Mesenchymal stem cell (in vitro differentiated cells and primary cell): ENCODE results near the gene CTLA4.

Experiments used
- DNase-seq: peaks from one replicate; pipeline ENCODE4 v3.0.0-alpha.2; 2013
- H2AFZ ChIP-seq: one replicate; pipeline ENCODE4 v1.6.1; 2013; ENCODE audit warnings: low read depth, mild to moderate bottlenecking, control low read depth, inconsistent platforms, low read length, moderate library complexity
- H2AK5ac ChIP-seq: 2 replicates; pipeline ENCODE4 v1.6.1; 2013; ENCODE audit warnings: low read length, moderate library complexity, mild to moderate bottlenecking, inconsistent platforms; ENCODE audit not compliant: severe bottlenecking
- H2BK120ac ChIP-seq: one replicate; pipeline ENCODE4 v1.6.1; 2013; ENCODE audit warnings: low read depth, mild to moderate bottlenecking, inconsistent platforms, low read length, moderate library complexity
- H2BK12ac ChIP-seq, 2 experiments: one replicate each; pipeline ENCODE4 v1.6.1; 2013; ENCODE audit warnings: inconsistent platforms in 2 of 2, low read length in 2 of 2, mild to moderate bottlenecking in 2 of 2, moderate library complexity in 2 of 2, control low read depth in 1 of 2
- H2BK15ac ChIP-seq: one replicate; pipeline ENCODE4 v1.6.1; 2013; ENCODE audit warnings: mild to moderate bottlenecking, low read depth, inconsistent platforms; ENCODE audit not compliant: poor library complexity, severe bottlenecking
- H2BK5ac ChIP-seq: 2 replicates; pipeline ENCODE4 v1.6.1; 2013; ENCODE audit warnings: low read depth, mild to moderate bottlenecking, low read length, control low read depth, inconsistent platforms; ENCODE audit not compliant: poor library complexity, severe bottlenecking
- H3K14ac ChIP-seq, 2 experiments: one replicate each; pipeline ENCODE4 v1.6.1; 2013; ENCODE audit warnings: inconsistent platforms in 2 of 2, low read length in 2 of 2, control low read depth in 1 of 2, mild to moderate bottlenecking in 1 of 2, moderate library complexity in 1 of 2
- H3K18ac ChIP-seq, 2 experiments: one replicate each; pipeline ENCODE4 v1.6.1; 2013; ENCODE audit warnings: inconsistent platforms in 2 of 2, low read length in 2 of 2, control low read depth in 1 of 2, low read depth in 1 of 2, mild to moderate bottlenecking in 1 of 2
- H3K23ac ChIP-seq, 2 experiments: one replicate each; pipeline ENCODE4 v1.6.1; 2013; ENCODE audit warnings: inconsistent platforms in 2 of 2, low read length in 2 of 2, mild to moderate bottlenecking in 2 of 2, moderate library complexity in 2 of 2, control low read depth in 1 of 2
- H3K27ac ChIP-seq: 2 replicates; pipeline ENCODE4 v1.5.1; 2013; ENCODE audit warnings: mild to moderate bottlenecking, moderate library complexity, low read length, control low read depth, inconsistent platforms; ENCODE audit not compliant: poor library complexity, severe bottlenecking
- H3K27me3 ChIP-seq, 2 experiments: 2 replicates each; pipeline versions ENCODE4 v1.6.1 to v1.7.0; 2013; ENCODE audit warnings: low read length in 2 of 2, mild to moderate bottlenecking in 2 of 2, moderate library complexity in 2 of 2, control low read depth in 1 of 2, inconsistent platforms in 1 of 2; ENCODE audit not compliant: control insufficient read depth in 1 of 2, insufficient read depth in 1 of 2
- H3K36me3 ChIP-seq, 2 experiments: 2 replicates each; pipeline versions ENCODE4 v1.6.1 to v1.7.0; 2013; ENCODE audit warnings: low read length in 2 of 2, control low read depth in 1 of 2, inconsistent platforms in 1 of 2, low read depth in 1 of 2, mild to moderate bottlenecking in 1 of 2; ENCODE audit not compliant: insufficient read depth in 2 of 2, control insufficient read depth in 1 of 2
- H3K4ac ChIP-seq, 2 experiments: one replicate each; pipeline ENCODE4 v1.6.1; 2013; ENCODE audit warnings: inconsistent platforms in 2 of 2, low read length in 2 of 2, mild to moderate bottlenecking in 2 of 2, moderate library complexity in 2 of 2, control low read depth in 1 of 2, low read depth in 1 of 2
- H3K4me1 ChIP-seq: 2 replicates; pipeline ENCODE4 v1.6.1; 2013; ENCODE audit warnings: low read depth, low read length, control low read depth; ENCODE audit not compliant: control insufficient read depth, insufficient read depth
- H3K4me2 ChIP-seq: 2 replicates; pipeline ENCODE4 v1.6.1; 2013; ENCODE audit warnings: low read length, mild to moderate bottlenecking, inconsistent platforms; ENCODE audit not compliant: poor library complexity, severe bottlenecking
- H3K4me3 ChIP-seq, 2 experiments: 2 replicates each; pipeline versions ENCODE4 v1.5.1 to v1.7.0; 2013; ENCODE audit warnings: low read length in 2 of 2, mild to moderate bottlenecking in 2 of 2, control low read depth in 1 of 2, low read depth in 1 of 2; ENCODE audit not compliant: insufficient read depth in 1 of 2
- H3K79me1 ChIP-seq: replicated peaks from 2 replicates; pipeline ENCODE4 v1.6.1; 2013; ENCODE audit warnings: mild to moderate bottlenecking, control low read depth, low read length, inconsistent platforms; ENCODE audit not compliant: poor library complexity, severe bottlenecking
- H3K9ac ChIP-seq: 2 replicates; pipeline ENCODE4 v1.7.0; 2013; ENCODE audit warnings: mild to moderate bottlenecking, low read length, moderate library complexity
- H3K9me3 ChIP-seq: 2 replicates; pipeline ENCODE4 v1.7.0; 2013; ENCODE audit warnings: mild to moderate bottlenecking, low read length; ENCODE audit not compliant: control insufficient read depth
- H4K8ac ChIP-seq: one replicate; pipeline ENCODE4 v1.6.1; 2013; ENCODE audit warnings: inconsistent platforms, mild to moderate bottlenecking, low read length, moderate library complexity
- H4K91ac ChIP-seq: one replicate; pipeline ENCODE4 v1.6.1; 2013; ENCODE audit warnings: mild to moderate bottlenecking, low read length, inconsistent platforms
- WGBS: methylation state at CpG from one replicate; pipeline ENCODE4 v1.1.7; 2013; ENCODE audit warnings: mixed read lengths; 5-methylcytosine and 5-hydroxymethylcytosine counted together

CTLA4 gene

DNA sequence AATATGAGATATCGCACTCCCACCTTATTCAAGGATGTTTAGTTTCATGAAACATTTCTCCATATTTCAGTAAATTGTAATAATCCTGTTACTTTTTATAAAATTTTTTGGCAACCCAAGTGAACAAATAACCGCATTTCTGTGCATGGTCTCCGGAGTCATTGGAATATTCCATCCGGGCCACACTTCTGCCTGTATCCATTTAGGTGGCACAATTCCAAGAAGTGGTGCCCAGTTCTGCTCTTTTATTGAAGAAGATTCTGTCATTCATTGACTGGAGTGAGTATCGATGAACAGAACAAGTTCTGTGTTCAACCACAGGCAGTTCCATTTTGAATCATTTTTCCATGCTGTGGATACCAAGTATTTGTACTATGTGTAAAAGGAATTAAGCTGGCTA lies 42.4 kb downstream of the CTLA4 start:
- H2BK15ac ChIP-seq: no peak overlapping the region
- H4K91ac ChIP-seq: no peak overlapping the region
- H2BK120ac ChIP-seq: no peak overlapping the region
- H4K8ac ChIP-seq: no peak overlapping the region
- no peak overlapping the region for H3K27ac ChIP-seq
- H2BK12ac ChIP-seq: no peak overlapping the region
- no peak overlapping the region for H3K14ac ChIP-seq
- no peak overlapping the region for H3K18ac ChIP-seq
- H3K4ac ChIP-seq: peak overlapping the region in 1 of 2 experiments; percentile 50
- H2AK5ac ChIP-seq: no peak overlapping the region
- DNase-seq: no peak
- H3K4me2 ChIP-seq: no peak overlapping the region
- no peaks in the 10 kb centered on the region for H3K27me3 ChIP-seq
- H3K36me3 ChIP-seq: no peaks in the 10 kb centered on the region
- H3K79me1 ChIP-seq: no peaks in the 10 kb centered on the region
- peak overlapping the region; percentile 82 for H3K9ac ChIP-seq
- H3K23ac ChIP-seq: no peak overlapping the region
- 96% methylated on average over 4 of the region's 5 CpGs for WGBS
- H3K9me3 ChIP-seq: no peaks in the 10 kb centered on the region
- no peak overlapping the region for H2AFZ ChIP-seq
- H2BK5ac ChIP-seq: no peak overlapping the region
- peaks cover 4% of the 10 kb centered on the region for H3K4me1 ChIP-seq
- H3K4me3 ChIP-seq: peak overlapping the region in 1 of 2 experiments; percentile 71

DNA sequence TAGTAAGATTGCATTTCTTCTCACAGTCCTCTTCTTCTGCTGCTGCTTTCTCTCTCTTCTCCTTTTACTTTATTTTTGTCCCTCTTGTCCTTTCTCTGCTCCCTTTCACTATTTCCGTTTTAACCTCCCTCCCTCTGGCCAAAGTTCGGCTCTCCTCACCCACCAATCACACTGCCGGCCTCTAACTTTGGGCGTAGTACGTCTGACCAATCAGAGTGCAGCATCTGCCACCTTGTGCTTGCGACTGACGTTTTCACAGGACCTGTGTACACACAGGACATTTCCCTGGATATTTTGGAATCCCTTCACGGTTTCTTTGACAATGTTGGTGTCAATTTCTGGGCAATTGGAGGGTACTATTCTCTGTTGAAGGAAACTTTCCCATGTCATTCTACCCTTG lies 46.4 kb downstream of the CTLA4 start:
- Histone ChIP-seq H2AK5ac (no peak overlapping the region), H2BK15ac (no peak overlapping the region), H3K27me3 (no peaks in the 10 kb centered on the region), H3K14ac (no peak overlapping the region), H2BK120ac (no peak overlapping the region), H3K18ac (no peak overlapping the region), H2BK12ac (no peak overlapping the region), H3K9me3 (no peaks in the 10 kb centered on the region), H2AFZ (no peak overlapping the region), H2BK5ac (no peak overlapping the region), H3K79me1 (no peaks in the 10 kb centered on the region), H3K4ac (peak overlapping the region in 1 of 2 experiments; percentile 54), H3K23ac (no peak overlapping the region), H3K36me3 (no peaks in the 10 kb centered on the region), H4K91ac (no peak overlapping the region), H3K9ac (no peak overlapping the region), H3K4me2 (no peak overlapping the region), H4K8ac (no peak overlapping the region), H3K4me3 (no peak overlapping the region), H3K4me1 (peaks cover 3% of the 10 kb centered on the region), H3K27ac (no peak overlapping the region)
- no peak for DNase-seq
- WGBS: 68% methylated on average over 8 of the region's 8 CpGs

DNA sequence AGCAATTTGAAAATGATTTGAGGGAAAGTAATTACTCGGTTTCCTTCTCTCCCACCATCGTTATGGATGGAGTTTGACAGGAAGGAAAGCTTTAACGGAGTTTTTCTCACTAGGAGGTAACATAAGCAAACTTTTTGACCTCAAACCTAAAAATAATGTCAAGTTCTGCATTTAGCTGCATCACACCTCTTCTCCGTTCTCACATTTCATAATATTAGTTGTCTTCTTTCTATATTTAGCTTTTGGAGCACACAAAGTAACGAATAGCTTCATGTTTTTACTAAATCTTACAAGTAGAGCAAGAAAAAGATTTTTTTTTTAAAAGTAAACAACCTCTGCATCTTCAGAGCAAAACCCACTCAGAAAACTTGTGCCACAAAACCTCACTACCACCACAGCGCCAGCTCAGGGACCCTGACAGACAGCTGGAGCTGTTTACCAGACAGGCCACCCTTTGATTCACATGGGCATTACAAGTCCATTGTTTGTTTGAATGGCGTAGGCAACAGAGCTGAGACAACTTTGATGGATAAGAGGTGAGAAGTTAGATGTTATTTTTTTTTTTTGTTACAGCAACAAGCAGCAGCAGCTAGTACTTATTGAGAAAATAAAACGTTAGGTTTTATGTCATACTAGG lies 47.1 kb downstream of the CTLA4 start:
- no peak overlapping the region for H3K4ac ChIP-seq
- no peaks in the 10 kb centered on the region for H3K79me1 ChIP-seq
- H3K4me2 ChIP-seq: no peak overlapping the region
- H3K27me3 ChIP-seq: no peaks in the 10 kb centered on the region
- no peak overlapping the region for H2BK15ac ChIP-seq
- H2BK12ac ChIP-seq: no peak overlapping the region
- no peak overlapping the region for H4K91ac ChIP-seq
- DNase-seq: no peak
- peak overlapping the region; percentile 85 for H3K9ac ChIP-seq
- WGBS: 79% methylated on average over 5 of the region's 8 CpGs
- H4K8ac ChIP-seq: no peak overlapping the region
- no peak overlapping the region for H2BK5ac ChIP-seq
- H3K27ac ChIP-seq: no peak overlapping the region
- H3K36me3 ChIP-seq: no peaks in the 10 kb centered on the region
- no peak overlapping the region for H2BK120ac ChIP-seq
- peak overlapping the region in 1 of 2 experiments; percentile 64 for H3K4me3 ChIP-seq
- H3K9me3 ChIP-seq: no peaks in the 10 kb centered on the region
- no peak overlapping the region for H3K23ac ChIP-seq
- H3K14ac ChIP-seq: no peak overlapping the region
- no peak overlapping the region for H2AK5ac ChIP-seq
- no peak overlapping the region for H2AFZ ChIP-seq
- peaks cover 3% of the 10 kb centered on the region for H3K4me1 ChIP-seq
- H3K18ac ChIP-seq: no peak overlapping the region

DNA sequence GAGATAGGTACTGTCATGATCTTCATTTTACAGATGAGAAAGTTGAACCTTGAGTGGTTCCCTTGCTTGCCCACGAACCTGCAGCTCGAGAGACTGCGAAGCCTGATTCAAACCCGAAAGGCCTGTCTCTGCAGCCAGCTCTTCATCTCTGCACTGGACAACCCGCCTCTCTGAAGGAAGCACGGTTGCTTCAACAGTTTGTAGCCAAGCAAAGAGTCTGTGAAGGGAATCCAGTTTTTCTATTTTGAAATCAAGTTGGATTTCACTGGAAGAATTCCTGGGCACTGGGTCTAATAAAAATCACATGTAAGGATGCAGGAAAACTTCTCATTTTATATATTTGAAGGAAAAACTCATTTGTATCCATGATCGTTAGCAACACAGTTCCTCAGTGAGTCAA lies 47.7 kb downstream of the CTLA4 start:
- H3K4me3 ChIP-seq: peak overlapping the region in 1 of 2 experiments; percentile 64
- H3K14ac ChIP-seq: no peak overlapping the region
- no peaks in the 10 kb centered on the region for H3K9me3 ChIP-seq
- H2BK12ac ChIP-seq: no peak overlapping the region
- H2AK5ac ChIP-seq: no peak overlapping the region
- 96% methylated on average over 6 of the region's 7 CpGs for WGBS
- H2BK15ac ChIP-seq: no peak overlapping the region
- no peak overlapping the region for H2AFZ ChIP-seq
- H3K4ac ChIP-seq: no peak overlapping the region
- peaks cover 3% of the 10 kb centered on the region for H3K4me1 ChIP-seq
- no peaks in the 10 kb centered on the region for H3K27me3 ChIP-seq
- no peak overlapping the region for H3K4me2 ChIP-seq
- no peak overlapping the region for H3K18ac ChIP-seq
- peak overlapping the region; percentile 85 for H3K9ac ChIP-seq
- no peak overlapping the region for H2BK5ac ChIP-seq
- no peak overlapping the region for H3K27ac ChIP-seq
- no peak overlapping the region for H3K23ac ChIP-seq
- no peak overlapping the region for H4K91ac ChIP-seq
- no peak overlapping the region for H2BK120ac ChIP-seq
- no peak overlapping the region for H4K8ac ChIP-seq
- no peaks in the 10 kb centered on the region for H3K79me1 ChIP-seq
- no peaks in the 10 kb centered on the region for H3K36me3 ChIP-seq
- no peak for DNase-seq
